Activated T-helper 17 cell treated with anti-CD3 and anti-CD28 coated beads, Interleukin-2, amount 50 U/mL, for 72 hours (primary cell): ENCODE data around the gene IFRD1. TPM values are rescaled to one million over a fixed set of nuclear protein-coding genes. Genes with fewer than 3 reads are reported as not detected.
A peak's percentile ranks its signal among the peaks of the same experiment; 100 is the strongest.
"Not testable (repeated sequence)": the region's sequence is repeated elsewhere in the genome, so short reads cannot be mapped to it uniquely, and the experiment has no call there.

Experiments
- ATAC-seq: fragments of 150-1000 bp; cut with Tn5 transposase; replicated peaks from 2 replicates; pipeline ENCODE4 v1.10.0; 2021; ENCODE audit warnings: mild to moderate bottlenecking, moderate library complexity
- H3K27ac Mint-ChIP-seq: one replicate; pipeline ENCODE4 v1.8.0; 2022; ENCODE audit warnings: mixed read lengths
- H3K27me3 Mint-ChIP-seq: one replicate; pipeline ENCODE4 v1.8.0; 2022; ENCODE audit warnings: mixed read lengths
- H3K36me3 Mint-ChIP-seq: one replicate; pipeline ENCODE4 v1.8.0; 2022; ENCODE audit warnings: low read depth, mild to moderate bottlenecking, mixed read lengths
- H3K4me1 Mint-ChIP-seq: one replicate; pipeline ENCODE4 v1.8.0; 2022; ENCODE audit warnings: mixed read lengths
- H3K4me3 Mint-ChIP-seq: one replicate; pipeline ENCODE4 v1.8.0; 2022; ENCODE audit warnings: mild to moderate bottlenecking, mixed read lengths
- H3K9me3 Mint-ChIP-seq: one replicate; pipeline ENCODE4 v1.8.0; 2022; ENCODE audit warnings: mixed read lengths
- total RNA-seq, 2 donors: library from RNA; stranded (reverse); gene quantifications; one replicate each; pipeline ENCODE4 v1.2.3, GENCODE V29; 2022

IFRD1 gene
- total RNA-seq, 2 donors from 2014 or later: 38.6 to 57.2 TPM

DNA sequence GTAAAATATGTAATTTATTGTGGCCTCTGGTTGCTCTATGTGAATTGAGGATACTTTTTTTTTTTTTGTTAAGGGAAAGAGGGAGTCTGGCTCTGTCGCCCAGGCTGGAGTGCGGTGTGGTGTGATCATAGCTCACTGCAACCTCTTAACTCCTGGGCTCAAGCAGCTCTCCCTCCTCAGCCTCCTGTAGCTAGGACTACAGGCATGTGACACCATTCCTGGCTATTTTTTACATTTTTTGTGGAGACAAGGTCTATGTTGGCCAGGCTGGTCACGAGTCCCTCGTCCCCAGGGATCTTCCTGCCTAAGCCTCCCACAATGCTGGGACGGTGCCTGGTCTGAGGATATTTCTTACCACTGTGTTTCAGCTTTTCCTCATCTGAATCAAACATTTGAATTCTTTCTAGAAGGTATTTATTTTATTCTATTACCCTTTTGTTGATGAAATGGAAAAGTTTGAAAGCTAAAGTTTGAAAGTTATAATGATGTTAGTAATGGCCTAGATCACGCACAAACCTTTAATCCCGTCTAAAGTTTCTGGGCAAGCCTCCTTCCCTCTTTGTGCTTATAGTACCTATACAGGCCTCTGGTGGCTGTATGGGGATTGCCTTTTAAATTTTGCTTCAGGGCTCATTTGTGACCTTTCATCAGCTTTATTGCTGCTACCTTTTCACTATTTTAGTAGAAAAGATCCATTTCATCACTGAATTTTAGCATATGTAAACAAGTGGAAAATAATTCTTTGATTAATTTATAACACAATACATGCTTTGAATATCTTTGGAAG is 2.0 kb downstream of the IFRD1 start:
- Mint-ChIP-seq H3K9me3 (no peaks in the 10 kb centered on the region), H3K36me3 (peaks cover 71% of the 10 kb centered on the region), H3K27me3 (no peaks in the 10 kb centered on the region), H3K4me3 (peak overlapping the region; percentile 96), H3K27ac (peak overlapping the region; percentile 98), H3K4me1 (peaks cover 28% of the 10 kb centered on the region)
- ATAC-seq: no peak

DNA sequence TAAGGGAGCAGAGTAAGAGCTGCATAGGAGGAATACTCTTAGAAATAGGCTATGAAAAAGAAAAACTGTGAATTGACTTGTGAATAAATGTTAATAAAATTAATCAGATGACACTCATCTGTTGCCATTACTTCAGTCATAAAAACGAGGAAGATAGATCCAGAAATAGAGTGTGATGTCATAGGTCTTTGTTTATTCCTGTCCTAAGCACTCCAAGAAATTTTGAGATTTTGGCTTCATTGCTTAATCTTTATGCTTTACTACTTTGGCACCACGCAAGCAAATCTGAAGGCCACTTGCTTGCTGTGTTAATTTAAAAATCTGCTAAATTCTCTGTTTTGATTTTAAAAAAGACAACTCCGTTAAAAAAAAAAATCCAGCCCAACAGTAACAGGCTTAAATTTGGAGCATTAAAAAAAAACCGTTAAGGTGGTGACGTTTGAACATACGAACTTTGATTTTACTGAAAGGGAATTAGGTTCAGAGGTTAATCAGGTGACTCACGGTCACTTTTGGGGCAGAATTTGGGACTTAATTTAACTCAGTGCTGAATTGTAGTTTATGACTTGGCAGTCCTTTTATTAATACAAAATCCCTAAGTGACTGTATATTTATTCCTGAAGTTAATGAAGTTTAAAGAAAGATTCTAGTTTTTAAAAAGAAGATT is 3.4 kb downstream of the IFRD1 start:
- H3K4me3 Mint-ChIP-seq: peak overlapping the region; percentile 96
- H3K27ac Mint-ChIP-seq: no peak overlapping the region
- H3K27me3 Mint-ChIP-seq: no peaks in the 10 kb centered on the region
- H3K9me3 Mint-ChIP-seq: no peaks in the 10 kb centered on the region
- ATAC-seq: no peak
- H3K36me3 Mint-ChIP-seq: peaks cover 84% of the 10 kb centered on the region
- peaks cover 25% of the 10 kb centered on the region for H3K4me1 Mint-ChIP-seq

DNA sequence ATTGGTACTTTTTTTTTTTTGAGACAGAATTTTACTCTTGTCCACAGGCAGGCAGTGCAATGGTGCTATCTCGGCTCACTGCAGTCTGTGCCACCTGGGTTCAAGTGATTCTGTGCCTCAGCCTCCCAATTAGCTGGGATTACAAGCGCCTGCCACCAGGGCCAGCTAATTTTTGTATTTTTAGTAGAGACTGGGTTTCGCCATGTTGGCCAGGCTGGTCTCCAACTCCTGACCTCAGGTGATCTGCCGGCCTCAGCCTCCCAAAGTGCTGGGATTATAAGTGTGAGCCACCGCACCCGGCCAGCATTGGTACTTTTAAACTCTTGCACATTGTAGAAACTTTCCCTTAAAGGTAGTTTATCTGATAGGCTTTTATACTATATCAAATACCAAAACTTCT is 3.9 kb downstream of the IFRD1 start:
- H3K4me3 Mint-ChIP-seq, H3K27ac Mint-ChIP-seq, H3K9me3 Mint-ChIP-seq, H3K27me3 Mint-ChIP-seq, ATAC-seq: not testable (repeated sequence)
- Mint-ChIP-seq H3K4me1 (peaks cover 20% of the 10 kb centered on the region), H3K36me3 (peaks cover 90% of the 10 kb centered on the region)

DNA sequence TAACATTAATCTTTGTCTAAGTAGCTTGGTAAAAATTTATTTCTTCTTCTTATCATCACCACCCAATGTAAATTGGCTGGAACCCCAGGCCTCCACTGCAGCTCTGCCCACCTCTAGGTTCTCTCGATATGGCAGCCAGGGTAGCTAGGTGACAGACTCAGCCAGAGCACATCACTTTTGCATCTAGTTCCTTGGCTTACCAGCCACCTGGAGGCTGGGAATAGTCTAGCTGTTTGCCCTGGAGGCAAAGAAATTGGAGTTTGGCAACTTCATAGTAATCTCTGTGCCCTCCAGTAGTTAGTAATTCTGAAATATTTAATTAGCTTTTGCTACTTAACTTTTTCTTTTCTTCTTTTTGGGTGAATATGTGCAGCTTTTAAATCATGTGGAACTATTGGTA is 9.4 kb downstream of the IFRD1 start:
- Mint-ChIP-seq H3K9me3 (no peaks in the 10 kb centered on the region), H3K4me3 (no peak overlapping the region), H3K36me3 (peaks cover 98% of the 10 kb centered on the region), H3K27me3 (no peaks in the 10 kb centered on the region), H3K27ac (no peak overlapping the region), H3K4me1 (peaks cover under 1% of the 10 kb centered on the region)
- ATAC-seq: no peak

DNA sequence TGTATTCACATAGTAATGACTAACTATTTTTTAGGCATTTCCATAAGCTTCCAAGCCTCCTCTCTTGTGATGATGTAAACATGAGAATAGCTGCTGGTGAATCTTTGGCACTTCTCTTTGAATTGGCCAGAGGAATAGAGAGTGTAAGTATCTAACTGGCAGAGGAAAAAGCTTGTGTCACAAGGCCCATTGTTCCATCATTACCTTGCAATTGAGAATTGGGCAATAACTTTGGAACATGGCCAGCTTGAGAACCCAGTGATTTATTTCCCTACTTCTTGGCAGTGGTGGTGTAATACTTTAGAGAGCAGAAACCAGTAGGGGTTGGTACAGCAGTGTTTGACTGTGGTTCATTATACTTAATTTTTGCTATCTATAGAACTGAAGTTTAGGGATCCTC is 12.0 kb downstream of the IFRD1 start:
- Mint-ChIP-seq H3K4me1 (no peaks in the 10 kb centered on the region), H3K36me3 (peaks cover 99% of the 10 kb centered on the region)

DNA sequence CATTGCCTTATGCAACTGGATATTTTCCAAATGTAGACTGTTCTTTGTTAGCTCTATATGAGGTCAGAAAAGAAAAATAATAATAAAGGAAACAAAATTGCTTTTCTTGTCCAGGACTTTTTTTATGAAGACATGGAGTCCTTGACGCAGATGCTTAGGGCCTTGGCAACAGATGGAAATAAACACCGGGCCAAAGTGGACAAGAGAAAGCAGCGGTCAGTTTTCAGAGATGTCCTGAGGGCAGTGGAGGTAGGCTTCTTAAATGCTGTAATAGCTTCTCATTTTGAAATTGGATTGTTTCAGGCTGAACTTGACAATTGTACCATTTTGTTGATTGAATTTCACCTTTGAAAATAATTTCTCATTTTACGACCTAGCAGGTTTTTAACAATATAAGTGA is 17.6 kb downstream of the IFRD1 start:
- Mint-ChIP-seq H3K9me3 (no peaks in the 10 kb centered on the region), H3K27ac (no peak overlapping the region), H3K4me1 (peaks cover 5% of the 10 kb centered on the region), H3K36me3 (peaks cover 98% of the 10 kb centered on the region), H3K27me3 (no peaks in the 10 kb centered on the region), H3K4me3 (no peak overlapping the region)
- ATAC-seq: no peak

More for the DNA sequence above, 12.0 kb downstream of the IFRD1 start:
- H3K27me3 Mint-ChIP-seq: no peaks in the 10 kb centered on the region
- ATAC-seq: no peak
- no peaks in the 10 kb centered on the region for H3K9me3 Mint-ChIP-seq
- H3K4me3 Mint-ChIP-seq: no peak overlapping the region
- H3K27ac Mint-ChIP-seq: no peak overlapping the region

DNA sequence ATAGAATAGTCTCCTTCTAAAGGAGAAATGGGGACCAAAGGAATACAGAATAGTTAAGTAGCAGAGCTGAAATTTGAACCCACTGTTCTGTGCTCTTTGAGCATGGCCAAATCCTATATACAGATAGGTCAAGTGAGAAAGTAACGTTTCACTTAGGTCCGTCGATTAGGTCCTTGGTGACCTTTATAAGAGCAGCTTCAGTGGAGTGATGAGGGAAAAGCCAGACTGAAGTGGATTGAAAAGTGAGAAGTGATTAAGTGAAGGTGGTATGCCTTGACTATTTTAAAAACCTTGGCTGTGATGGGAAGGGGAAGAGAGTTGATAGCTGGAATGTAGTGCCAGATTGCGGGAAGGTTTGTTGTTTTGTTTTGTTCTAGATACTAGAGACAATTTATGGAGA is 19.9 kb downstream of the IFRD1 start:
- Mint-ChIP-seq H3K27me3 (no peaks in the 10 kb centered on the region), H3K4me1 (peaks cover 5% of the 10 kb centered on the region), H3K4me3 (no peak overlapping the region), H3K36me3 (peaks cover 96% of the 10 kb centered on the region), H3K9me3 (no peaks in the 10 kb centered on the region), H3K27ac (peak overlapping the region; percentile 13)
- no peak for ATAC-seq

DNA sequence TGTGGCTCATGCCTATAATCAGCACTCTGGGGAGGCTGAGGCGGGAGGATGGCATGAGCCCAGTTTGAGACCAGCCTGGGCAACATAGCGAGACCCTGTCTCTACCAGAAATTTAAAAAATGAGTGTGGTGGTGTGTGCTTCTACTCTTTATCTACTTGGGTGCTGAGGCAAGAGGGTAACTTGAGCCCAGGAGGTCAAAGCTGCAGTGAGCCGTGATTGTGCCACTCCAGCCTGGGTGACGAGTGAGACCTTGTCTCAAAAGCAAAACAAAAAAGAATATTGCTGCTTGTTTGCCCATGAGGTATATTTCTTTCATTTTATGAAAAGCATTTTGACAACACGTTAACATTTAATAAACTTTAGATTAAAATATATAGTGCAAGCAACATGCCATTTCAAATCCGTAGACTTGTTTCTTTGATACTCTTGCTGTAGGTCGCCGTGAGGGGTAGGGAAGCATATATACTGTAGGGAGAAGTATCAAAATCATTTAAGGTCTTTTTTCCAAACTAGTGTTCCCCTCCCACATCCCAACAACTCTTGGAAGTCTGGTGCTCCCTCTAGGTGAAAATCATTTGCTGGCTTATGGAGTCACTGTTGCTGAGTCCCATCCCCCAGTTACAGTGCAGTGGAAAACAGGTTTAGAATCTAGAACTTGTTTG is 26.3 kb downstream of the IFRD1 start:
- Mint-ChIP-seq H3K9me3 (no peaks in the 10 kb centered on the region), H3K4me1 (no peaks in the 10 kb centered on the region), H3K4me3 (no peak overlapping the region), H3K36me3 (peaks cover 84% of the 10 kb centered on the region), H3K27me3 (no peaks in the 10 kb centered on the region), H3K27ac (no peak overlapping the region)
- ATAC-seq: no peak

DNA sequence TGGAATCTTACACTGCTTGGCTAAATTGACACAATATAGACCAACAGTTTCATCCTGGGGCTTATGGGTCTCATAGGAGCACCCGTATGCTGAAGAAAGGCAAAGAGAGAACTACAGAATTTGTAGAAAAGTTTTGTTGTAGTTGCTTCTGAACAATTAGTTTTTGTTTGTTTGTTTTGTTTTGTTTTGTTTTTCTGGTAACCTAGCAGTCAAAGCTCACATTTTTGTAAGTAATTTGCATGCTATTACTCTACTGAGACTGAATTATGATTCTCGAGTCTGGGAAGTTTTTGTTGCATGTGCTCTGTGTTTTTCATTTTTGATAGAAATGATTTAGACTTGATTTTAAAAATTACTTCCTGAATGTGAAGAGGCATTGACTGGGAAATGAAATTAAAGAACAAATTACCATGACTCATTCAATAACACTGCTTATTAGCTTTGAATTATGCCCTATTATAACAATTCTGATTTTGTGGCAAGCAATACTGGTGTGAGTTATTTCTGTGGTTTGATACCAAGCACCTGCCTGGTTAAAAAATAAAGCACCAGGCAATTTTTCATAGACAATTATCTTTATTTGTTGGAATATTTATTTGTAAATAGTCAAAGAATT is 31.0 kb downstream of the IFRD1 start:
- Mint-ChIP-seq H3K36me3 (peaks cover 38% of the 10 kb centered on the region), H3K27me3 (no peaks in the 10 kb centered on the region), H3K27ac (no peak overlapping the region), H3K4me1 (peaks cover 5% of the 10 kb centered on the region), H3K4me3 (no peak overlapping the region), H3K9me3 (no peaks in the 10 kb centered on the region)
- no peak for ATAC-seq

DNA sequence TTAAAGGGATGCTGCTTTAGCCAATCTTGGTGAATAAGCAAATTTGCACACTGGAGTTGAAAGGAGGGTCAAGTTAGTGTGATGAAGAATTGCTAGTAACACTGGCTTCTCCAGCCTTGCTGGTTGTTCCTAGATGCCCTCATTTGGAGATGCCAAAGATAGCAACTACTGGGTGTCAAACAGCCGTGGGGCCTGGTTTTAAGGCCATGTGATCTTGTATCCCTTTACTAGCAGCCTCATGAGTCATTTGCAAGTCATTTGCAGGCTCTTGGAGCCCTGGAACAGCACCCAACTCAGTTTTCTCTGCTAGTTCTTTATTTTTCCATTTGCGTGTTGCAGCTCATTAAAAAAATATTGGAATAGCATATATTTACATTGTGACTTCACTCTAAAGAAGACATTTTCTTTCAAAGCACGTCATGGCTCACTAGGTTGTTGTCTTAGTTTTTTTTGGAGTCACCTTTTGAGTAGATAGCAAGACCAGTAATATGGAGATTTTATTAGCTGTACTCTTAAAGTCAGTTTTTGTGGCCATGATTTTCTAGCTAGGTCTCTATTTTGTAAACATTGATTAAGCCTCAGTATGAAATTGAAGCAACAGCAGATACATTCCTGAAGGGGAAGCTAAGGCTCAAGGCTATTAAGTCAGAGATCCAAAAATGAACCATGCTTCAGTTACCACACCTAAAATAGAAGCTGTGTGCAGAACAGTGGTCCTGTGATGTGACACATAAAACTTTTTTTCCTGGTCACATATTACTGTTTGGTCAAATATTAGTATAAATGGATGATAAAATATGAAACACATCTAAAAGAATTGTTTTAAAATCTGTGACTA is 31.8 kb downstream of the IFRD1 start:
- ATAC-seq: no peak

DNA sequence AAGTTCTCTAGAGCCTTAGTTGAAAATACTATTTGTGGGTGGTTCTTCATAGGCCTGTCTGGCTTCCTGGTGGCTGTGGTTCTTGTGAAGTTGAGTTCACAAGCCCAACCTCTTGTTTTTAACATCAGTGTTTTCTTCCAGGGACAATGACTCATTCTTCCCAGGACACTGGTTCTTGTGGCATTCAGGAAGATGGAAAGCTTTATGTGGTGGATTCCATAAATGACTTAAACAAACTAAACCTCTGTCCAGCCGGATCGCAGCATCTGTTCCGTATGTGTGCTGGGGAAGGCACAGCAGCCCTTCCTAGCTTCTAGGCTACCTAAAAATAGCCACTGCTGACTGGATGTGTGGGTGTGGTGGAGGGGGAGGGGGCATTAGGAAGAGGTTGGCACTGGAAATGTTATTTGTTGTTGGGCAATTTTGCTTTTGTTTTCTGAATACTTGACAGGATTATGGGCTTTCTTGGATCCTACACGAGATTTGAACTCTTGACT is 34.5 kb downstream of the IFRD1 start:
- peaks cover 5% of the 10 kb centered on the region for H3K4me1 Mint-ChIP-seq
- no peak overlapping the region for H3K27ac Mint-ChIP-seq
- no peaks in the 10 kb centered on the region for H3K27me3 Mint-ChIP-seq
- ATAC-seq: no peak
- no peaks in the 10 kb centered on the region for H3K9me3 Mint-ChIP-seq
- no peak overlapping the region for H3K4me3 Mint-ChIP-seq
- H3K36me3 Mint-ChIP-seq: peaks cover 3% of the 10 kb centered on the region

More for the DNA sequence above, 31.8 kb downstream of the IFRD1 start:
- Mint-ChIP-seq H3K9me3 (no peaks in the 10 kb centered on the region), H3K4me1 (peaks cover 5% of the 10 kb centered on the region), H3K27ac (no peak overlapping the region), H3K36me3 (peaks cover 30% of the 10 kb centered on the region), H3K4me3 (no peak overlapping the region), H3K27me3 (no peaks in the 10 kb centered on the region)

DNA sequence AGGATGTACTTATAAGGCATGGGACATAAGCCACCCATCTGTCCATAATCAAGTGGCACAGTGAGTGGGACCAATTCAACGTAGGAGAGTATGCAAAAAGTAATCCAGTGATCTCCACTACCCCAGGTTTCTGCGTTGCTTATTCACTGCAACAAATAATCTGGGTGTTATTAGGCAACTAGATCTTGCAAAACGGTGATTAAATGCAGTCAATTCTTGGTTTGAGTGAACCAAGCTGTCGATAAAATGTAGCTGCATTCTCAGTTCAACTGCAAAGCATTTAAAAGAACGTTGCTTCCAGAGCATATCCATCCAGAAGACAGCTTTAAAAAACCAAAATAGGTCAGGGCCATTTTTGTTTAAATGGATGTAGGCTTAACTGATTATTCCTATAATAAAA is 35.5 kb downstream of the IFRD1 start:
- H3K9me3 Mint-ChIP-seq: no peaks in the 10 kb centered on the region
- H3K27me3 Mint-ChIP-seq: no peaks in the 10 kb centered on the region
- H3K36me3 Mint-ChIP-seq: no peaks in the 10 kb centered on the region
- no peak overlapping the region for H3K4me3 Mint-ChIP-seq
- peaks cover 5% of the 10 kb centered on the region for H3K4me1 Mint-ChIP-seq
- no peak overlapping the region for H3K27ac Mint-ChIP-seq
- ATAC-seq: no peak

DNA sequence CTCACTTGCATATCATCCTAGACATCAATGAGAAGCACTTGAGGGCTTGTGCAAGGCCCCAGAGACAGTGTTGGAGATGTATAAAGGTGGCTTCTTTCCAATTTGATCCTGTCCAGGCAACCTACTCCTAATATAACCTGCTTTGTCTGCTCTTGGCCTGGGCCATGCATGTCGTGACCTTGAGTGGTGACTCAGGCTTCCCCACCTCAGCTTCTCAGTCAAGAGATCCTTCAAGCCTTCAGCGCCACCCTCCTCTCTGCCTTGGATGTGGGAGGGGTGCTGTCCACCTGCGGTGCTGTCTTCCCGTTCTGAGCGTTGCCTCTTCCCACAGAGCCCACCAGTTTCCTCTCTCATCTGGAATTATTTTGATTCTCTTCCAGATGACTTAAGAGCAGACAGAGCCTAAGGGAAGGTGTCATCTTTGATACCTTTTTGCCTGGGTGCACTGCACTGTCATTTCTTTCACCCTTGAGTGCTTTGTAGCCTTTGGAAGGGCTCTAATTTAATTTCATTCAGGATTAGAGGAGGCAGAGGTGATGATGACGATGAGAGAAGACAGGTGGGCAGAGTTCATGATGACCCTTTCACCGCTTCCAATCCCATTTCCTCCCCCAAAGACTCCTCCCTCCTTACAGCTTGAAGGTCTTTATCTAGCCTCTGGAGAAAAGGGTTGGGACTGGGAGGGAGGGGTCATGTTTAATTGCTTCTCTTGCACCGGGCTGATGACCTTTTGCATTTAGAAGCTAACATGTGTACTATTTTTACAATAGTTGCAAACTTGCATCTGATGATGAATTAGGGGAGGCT is 37.4 kb downstream of the IFRD1 start:
- H3K27me3 Mint-ChIP-seq: no peaks in the 10 kb centered on the region

More for the DNA sequence above, 37.4 kb downstream of the IFRD1 start:
- H3K4me1 Mint-ChIP-seq: peaks cover 5% of the 10 kb centered on the region
- H3K36me3 Mint-ChIP-seq: no peaks in the 10 kb centered on the region
- H3K4me3 Mint-ChIP-seq: no peak overlapping the region
- no peak overlapping the region for H3K27ac Mint-ChIP-seq
- ATAC-seq: no peak
- H3K9me3 Mint-ChIP-seq: no peaks in the 10 kb centered on the region
